GM23248 (cell line): Measurements from ENCODE around the gene CLIC6.

Source experiments
- EZH2 ChIP-seq: fragments of 200-600 bp; sonication (generic); IDR thresholded peaks from 2 replicates; pipeline ENCODE4 v1.6.1; 2018; ENCODE audit warnings: antibody characterized with exemption, mild to moderate bottlenecking; ENCODE audit not compliant: insufficient read depth, poor library complexity, severe bottlenecking
- EZH2phosphoT487 ChIP-seq: fragments of 200-600 bp; sonication (generic); IDR thresholded peaks from 2 replicates; pipeline ENCODE4 v1.6.1; 2018; ENCODE audit warnings: antibody characterized with exemption, moderate library complexity, mild to moderate bottlenecking, low read depth; ENCODE audit not compliant: insufficient read depth

DNA sequence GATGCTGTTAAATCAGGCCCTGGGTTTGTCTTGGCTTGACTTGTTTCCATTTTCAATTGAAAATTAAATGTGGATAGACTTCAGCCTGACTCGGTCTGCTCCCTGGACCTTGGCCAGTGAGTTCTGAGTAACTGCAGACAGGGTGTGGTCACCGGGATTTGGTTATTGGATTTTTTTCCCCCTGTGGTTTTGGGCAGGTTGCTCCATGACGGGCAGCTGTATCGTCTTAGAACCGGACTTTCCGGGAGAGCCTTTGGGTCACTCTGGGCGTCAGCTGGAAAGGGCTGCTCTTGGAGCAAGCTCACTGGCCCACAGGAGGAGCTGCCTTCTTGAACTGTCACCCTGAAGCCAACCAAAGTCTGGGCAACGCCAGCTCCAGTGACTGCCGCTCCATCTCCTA lies 75.0 kb downstream of the CLIC6 start:
- TF ChIP-seq EZH2 (no peak), EZH2phosphoT487 (no peak)
